ENCODE results near the gene CHN1.
A peak's percentile ranks its signal among the peaks of the same experiment; 100 is the strongest.

CHN1 gene

DNA sequence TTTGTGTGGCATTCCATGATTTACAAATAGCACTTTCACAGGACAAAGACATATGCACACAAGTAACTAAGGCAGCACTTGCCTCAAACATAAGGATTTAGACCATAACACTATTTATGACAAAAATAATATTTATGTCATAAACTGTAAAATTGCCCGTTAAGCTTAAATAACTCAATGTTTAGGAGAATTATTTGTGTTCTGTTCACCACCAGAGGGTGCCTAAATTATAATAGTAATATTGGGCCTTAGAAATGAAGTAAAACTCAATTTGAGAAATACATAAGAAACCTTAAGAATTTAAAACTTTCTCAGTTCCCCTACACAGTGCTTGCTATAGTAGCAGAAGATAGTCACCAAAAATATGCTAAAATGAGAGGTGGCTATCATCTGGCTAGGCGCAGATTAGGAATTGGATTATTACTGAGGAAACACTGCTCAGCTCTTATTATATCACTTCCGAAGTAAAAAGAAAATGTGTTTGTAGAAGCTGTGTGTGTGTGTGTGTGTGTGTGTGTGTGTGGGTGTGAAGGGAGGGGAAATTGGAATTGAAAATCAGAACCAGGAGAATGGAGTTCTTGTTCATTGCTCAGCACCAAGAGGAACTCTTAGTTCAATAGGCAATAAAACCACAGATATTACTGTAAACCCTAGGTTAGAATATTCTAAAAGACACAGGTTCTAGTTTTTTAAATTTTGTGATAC is 4.9 kb upstream of the CHN1 start:
- no peak for DNase-seq

DNA sequence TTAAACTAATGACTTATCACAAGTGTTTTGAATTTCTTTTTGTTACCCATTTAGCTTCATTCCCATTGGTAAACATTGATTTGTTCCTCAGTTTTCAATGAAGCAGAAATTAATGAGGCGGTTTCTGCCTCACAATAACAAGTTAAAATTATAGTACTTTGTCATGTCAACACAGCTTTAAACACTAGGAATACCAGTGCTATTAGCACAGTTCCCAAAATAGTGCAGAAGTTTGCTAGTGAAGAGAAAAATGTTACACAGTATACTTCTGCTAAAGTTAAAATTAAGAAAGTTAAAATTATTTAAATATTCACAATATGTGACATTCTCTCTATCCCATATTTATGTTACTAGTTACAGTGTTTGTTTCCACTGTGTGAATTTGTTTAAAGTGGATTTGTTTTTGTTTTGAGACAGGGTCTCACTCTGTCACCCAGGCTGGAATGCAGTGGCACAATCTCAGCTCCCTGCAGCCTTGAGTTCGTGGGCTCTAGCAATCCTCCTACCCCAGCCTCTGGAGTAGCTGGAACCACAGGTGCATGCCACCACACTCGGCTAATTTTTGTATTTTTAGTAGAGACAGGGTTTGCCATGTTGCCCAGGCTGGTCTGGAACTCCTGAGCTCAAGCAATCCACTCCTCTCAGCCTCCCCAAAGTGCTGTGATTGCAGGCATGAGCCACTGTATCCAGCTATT is 3.8 kb upstream of the CHN1 start:
- no peak for DNase-seq

DNA sequence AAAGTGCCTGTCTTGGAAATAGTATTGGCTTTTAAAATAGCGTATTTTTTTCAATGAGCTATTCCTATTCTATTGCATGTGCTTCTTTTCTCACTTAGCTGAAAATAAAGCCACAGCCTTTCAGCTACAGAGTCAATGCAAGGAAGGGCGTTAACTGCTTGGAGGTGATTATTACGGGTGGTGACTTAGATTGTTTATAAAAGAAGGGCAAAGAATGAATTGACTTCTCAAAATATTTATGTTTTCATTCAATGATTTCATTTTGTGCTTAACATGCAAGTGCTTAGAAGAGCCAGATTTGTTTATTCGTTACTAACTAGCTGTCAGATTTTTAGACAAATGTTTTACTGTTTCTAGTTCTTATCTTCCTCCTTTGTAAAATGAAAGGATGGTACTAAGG is 2.8 kb upstream of the CHN1 start:
- DNase-seq, result no peak

DNA sequence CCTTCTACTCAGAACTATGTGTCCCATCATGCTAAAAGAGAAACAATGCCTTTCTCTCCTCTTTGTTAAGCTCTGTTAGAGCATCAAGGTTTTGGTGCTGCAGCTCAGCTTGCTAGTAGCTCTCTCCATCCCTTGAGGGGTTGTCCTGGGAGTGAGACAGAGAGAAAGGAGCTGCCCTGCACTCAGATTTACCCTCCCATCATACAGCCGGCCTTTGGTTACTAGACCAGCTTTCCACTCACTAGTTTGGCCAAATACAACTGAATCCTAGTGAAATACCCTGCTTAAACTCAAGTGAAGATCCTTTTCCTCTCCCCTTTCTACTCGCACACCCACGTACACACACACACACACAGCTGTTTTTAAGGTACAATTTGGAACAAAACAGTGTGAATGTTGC is 2.3 kb upstream of the CHN1 start:
- DNase-seq, result no peak

- no peak for DNase-seq
These were observed 1.1 kb upstream of the CHN1 start for GRCh38 chr2:175006281-175006680.

DNA sequence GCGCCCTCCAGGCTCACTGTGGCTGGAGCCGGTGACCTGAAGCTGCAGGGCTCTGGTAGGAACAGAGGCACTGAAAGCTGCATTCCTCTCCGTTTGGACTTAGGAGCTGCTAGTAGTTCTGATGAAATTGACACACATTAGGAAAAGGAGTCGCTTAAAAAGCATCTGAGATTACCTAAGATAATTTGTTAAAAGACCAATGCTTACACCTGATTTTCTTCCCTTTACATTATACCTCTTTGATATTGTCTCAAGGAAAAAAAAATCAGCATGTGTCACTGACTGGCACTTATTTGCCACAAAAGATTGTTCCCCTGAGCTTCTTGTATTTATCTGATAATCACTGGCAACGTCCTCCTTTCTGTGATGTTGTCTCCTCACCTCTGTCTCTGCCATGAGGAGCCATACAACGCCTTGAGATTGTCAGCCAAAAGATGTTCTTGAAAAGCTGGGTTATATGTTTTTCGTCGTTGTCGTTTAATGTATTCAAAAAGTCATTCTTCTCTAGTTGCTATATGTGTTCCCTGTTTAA is 618 bp upstream of the CHN1 start:
- no peak for DNase-seq

GRCh38 chr2:175004730-175004979 is 526 bp downstream of the CHN1 start:
- DNase-seq, result no peak

DNA sequence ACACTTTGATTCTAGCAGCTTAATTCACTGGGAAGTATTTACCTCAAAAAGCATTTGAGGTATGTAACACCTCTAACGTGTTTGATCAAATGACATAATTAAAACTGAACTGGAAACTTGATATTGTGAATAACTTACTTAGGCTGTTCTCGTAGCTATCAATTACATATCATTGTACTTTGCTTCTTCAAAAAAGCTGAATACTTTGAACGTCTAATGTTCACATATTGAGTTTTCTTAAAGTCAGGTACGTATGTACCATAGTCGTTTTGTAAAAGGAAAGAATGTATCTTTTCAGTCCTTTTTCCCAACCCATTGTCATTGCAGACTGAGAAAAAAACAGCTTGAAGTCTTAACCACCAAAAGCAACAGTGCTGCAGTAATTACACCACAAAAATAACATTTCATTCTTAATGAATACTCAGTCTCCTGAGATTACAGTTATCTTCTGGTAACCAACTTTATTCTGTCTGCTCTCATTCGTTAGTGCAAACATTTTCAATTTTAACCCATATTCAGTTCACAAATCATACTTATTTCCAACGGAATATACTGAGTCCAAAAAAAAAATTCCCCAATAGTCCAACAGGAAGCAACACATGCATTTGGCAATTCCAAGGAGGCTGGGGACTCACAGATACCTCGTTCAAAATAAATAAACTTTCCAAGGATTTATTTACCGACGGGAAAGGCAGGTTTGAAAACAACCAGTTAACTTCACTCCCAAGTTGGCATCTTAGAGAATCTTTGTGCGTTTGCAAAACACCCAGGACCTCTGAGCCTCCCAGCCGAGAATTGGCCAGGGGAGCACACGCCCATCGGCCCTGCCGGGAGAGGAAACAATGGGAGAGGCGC is 1.1 kb downstream of the CHN1 start:
- DNase-seq, result no peak

DNA sequence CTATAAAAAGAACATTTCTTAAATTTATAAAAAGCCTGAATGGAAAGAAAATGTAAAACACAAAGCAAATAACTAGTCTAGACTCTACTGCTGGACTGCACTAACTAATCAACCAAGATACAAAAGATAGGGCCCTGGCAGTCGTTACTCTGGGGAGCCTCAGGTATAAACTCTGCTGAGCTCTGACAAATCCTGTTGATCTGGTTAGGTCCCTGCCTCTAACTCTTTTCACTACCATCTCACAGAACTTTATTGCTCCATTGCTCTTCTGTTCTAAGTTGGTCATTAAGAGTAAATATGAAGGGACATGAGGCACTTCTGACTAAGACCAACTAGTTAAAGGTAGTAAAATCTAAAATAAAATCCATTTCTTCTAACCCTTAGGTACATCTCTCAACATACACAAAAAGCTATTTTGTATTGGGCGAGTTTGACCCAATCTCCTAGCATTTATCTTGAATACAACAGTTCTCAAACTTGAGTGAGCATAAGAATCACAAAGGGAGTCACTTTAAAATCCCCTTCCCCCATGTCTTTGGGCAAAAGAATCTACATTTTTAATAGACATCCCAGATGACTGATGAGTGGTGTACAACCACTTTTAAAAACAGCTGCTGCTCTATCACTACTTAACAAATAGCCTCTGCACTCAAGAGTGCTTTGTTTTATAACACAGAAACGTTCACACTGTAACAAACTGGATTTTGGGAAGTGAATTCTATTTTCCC is 2.5 kb downstream of the CHN1 start:
- no peak for DNase-seq

DNA sequence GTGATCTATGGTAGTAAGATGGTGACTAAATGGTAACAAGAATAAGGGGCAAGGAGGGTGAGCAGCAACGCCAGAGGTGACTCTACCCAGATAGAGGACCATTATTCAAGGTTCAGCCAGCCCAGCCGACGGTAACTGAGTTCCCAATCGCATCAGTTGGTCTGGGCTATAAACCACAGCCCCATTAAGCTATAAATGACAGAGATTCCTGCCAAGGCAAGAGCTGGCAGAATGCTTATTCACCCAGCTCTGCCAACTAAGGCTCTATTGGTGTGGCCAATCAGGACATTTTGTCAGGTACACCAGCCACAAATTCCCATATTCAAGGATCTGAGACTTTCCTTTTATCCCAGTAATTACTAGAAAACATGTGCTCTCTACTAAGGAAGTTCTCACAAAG is 3.6 kb downstream of the CHN1 start:
- DNase-seq, result no peak

- DNase-seq, result peak; percentile 15
These were observed 8.1 kb downstream of the CHN1 start for GRCh38 chr2:174997110-174997509.

DNA sequence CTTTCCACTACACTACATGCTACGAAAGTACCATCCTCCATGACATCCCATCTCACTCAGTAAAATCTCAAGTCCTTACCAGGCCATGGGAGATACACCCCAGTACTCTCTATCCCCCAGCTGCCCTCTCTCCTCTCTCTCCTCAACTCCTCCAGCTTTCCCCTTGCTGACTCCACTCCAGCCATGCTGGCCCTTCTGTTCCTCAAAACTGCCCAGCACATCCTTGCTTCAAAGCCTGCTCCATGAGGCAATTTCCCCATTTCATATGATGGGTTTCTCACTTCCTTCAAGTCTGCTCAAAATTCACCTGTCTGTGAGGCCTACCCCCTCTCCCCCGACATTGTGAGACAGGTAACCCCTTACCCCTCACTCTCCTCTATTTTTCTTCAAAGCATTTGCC is 8.6 kb downstream of the CHN1 start:
- DNase-seq, result no peak

DNA sequence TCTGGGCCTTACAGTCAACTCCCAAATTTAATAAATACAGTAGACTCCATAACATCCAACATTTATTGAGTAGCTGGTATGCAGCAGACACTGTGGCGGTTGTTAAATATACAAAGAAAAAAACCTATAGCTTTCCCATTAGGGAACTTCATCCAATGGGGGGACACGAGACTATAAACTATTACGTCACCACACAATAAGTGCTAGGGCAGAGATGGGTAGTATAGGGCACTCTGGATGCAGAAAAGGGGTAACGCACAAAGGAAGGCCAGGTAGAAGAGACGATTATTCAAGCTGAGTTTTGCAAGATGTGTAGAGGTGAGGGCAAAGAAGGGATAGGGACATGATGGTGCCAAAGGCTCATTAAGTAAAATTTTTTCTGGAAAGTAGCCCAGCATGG is 10.8 kb downstream of the CHN1 start:
- no peak for DNase-seq

DNA sequence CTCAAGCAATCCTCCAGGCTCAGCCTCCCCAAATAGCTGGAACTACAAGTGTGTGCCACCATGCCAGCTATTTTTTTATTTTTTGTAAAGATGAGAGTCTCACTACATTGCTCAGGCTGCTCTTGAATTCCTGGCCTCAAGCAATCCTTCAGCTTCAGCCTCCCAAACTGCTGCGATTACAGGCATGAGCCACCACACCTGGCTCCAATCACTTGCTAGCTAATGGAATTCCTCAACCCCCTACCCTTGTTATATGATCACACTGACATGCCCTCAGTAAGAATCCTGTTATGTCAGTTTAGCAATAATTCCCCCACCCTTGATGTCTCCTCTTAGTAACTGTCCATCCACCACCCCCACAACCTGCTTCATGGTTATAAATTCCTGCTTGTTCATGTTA is 12.3 kb downstream of the CHN1 start:
- no peak for DNase-seq

GRCh38 chr2:174985614-174986013 is 19.6 kb downstream of the CHN1 start:
- peak; percentile 39 for DNase-seq

GRCh38 chr2:174984561-174984960 is 20.6 kb downstream of the CHN1 start:
- no peak for DNase-seq

DNA sequence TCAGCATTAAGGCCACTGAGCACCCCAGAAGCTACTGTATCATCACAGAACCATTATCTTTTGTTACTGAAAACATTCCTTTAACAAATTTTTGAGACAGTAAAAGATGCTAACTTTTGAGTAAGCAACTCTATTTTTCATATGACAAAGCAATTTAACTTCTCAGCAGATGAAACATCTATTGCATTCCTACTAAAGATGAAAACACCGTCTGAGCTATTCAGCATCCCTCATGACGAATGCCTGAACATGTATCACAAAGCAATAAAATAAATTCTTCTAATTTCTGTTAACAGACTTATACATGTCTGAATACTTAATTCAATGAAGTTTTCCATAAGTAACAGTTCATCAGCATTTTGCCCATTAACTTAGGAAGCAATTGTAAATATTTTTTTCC is 23.9 kb downstream of the CHN1 start:
- peak; percentile 50 for DNase-seq

GRCh38 chr2:174979996-174980395 is 25.2 kb downstream of the CHN1 start:
- no peak for DNase-seq

DNA sequence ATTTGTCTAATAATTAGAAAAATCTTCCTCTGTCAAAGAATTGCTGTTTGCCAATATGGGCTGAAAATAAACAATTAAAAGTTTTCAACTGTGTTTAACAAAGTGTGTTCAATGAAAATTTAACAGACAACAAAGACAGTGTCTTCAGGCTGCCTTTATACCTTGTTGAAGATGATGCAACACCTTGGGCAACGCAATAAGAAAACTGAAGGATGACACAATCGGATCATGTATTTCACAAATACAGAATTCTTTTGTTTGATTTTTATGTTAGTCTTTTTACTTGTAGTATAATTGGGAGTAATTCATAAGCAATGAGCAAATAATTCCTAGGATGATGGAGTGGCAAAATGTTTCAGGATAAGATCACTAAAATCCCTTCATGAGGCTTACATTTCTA is 27.8 kb downstream of the CHN1 start:
- DNase-seq, result no peak

DNA sequence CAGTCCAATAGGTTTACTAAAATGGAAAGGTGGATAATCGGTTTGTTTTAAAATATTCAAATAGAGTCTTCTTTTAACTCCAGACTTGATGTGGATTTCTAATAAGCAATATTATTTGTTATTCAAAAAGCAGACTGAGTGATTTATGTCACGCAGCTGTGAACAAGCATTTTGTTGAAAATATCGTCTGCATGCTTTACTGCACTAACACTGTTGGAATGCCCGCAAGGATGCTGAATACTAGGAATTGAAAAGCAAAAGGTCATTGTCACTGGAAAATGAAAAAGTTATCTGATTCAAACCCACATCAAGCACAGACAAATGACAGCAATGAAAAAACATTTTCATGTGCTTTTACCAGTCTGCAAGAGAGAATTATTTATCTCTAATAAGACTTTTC is 31.1 kb downstream of the CHN1 start:
- peak; percentile 11 for DNase-seq

DNA sequence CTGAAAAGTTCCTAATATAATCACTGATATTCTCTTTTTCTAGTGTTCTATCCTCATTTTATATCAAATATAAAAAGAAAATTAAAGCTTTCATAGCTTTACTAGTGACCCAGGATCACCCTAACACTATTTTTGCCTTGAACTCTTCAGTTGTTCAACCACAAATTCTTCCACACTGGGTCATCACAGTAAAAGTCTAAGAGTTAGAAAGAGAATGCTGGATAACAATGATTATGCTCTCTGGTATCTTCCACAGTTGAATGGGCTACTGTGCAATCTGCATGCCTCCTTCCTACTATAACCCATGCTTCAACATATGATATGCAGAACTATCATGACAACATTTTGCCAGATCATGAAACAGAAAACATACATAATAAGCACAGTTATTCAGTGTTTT is 32.3 kb downstream of the CHN1 start:
- DNase-seq, result peak; percentile 94

DNA sequence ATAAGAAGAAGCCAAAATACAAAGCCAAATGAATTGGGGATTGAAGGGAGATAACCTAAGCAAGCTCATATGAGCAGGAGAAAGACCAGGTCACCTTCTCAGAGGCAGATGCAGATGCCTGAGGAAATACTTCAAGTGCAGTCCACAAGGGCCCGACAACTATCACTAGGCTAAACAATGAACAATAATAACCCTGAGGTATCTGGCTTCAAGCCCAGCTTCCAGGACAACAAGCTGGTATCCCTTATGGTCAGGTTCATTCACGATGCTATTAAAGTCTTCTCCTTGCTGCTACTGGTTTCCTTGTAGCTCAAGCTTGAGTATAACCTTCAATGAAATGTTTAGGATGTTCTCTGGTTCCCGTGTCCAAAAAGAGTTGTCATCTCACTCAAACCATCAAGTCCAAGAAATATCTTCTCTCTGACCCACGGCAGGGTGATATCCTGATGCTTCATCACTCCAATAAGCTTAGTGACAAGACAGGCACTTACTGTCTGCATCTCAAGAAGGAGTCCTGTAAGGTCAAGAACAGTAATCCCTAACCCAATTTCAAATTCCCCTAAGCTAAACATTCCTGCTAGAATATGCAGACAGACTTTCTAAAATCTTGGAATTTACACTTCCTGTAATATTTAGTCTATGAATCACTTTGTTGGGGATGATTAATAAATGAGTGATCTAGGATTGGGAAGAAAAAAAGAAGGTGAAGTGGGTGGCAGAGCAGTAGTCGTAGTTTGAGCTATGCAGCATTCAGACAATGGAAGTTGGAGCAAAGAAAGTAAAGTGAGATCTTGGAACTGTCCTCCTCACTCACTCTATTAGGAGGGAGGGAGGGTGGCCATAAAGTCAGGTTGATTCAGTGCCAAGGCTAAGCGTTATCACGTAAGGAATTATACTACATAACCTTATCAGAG is 33.1 kb downstream of the CHN1 start:
- peak; percentile 93 for DNase-seq
